NCI-H748 (cell line): ENCODE measurements around the gene HTR3D.
"Not testable (repeated sequence)": the region's sequence is repeated elsewhere in the genome, so short reads cannot be mapped to it uniquely, and the experiment has no call there.

ENCODE experiments used
- DNase-seq: peaks from one replicate; lab custom pipeline; 2025; ENCODE audit not compliant: unreplicated experiment; lab: John Stamatoyannopoulos, UW

The HTR3D gene

GRCh38 chr3:184015381-184016019, 16.0 kb upstream of the HTR3D start:
- peak; percentile 11 for DNase-seq

DNA sequence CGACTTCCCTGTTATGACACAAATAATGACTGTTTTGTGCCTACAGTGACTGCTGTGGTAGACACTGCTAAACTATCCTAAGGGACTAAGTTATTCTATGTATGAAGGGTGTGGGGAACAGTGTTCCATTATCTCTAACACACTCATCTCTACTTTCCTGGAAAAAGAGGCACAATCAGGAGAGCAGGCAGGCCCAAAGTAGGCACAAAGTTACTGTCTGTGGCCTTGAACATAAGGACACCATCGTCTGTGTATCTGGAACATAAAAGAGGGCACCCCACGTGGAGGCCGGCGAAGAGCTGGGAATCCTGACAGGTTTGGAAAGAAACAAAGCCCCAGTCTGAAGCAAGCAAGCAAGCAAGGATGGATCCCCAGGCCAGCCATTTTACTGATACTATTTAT, 15.4 kb upstream of the HTR3D start:
- no peak for DNase-seq

DNA sequence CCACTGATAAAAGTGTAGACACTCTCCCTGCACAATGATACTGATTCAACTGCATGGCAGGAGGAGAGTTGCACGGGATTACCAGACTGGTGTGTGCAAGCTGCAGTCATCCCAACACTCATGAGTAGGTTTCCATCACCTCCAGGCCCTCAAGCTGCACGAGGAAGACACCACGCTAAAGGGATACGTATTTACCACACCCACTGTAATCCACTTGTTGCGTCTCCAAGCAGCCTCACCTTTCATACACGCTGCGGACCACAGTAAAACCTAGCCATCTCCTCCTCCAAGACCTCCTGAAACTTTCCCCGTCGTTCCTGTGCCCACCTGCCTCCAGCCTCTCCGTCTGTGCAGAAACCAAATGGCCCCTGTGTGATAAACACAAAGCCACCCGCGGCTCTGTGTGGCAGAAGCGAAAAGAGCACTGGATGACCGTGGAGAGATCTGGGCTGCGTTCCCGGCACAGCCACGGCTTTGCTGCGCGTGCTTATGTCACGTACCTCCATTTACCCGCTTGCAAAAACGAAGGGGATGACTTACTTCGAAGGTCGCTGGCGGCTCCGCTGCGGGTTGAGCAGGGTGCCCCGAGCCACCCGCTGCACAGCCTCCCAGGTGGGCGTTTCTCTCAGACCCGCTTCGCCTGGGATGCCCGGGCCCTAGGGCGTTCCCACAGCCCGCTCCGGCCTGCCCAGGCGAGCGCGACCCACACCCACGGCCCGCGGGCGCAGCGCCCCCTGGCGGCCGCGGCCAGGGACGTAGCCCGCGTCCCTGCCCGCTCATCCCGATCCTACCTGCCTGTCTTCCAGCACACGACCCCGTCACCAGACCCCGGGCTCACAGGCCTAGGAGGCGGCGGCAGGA, 14.5 kb upstream of the HTR3D start:
- DNase-seq = peak; percentile 71

DNA sequence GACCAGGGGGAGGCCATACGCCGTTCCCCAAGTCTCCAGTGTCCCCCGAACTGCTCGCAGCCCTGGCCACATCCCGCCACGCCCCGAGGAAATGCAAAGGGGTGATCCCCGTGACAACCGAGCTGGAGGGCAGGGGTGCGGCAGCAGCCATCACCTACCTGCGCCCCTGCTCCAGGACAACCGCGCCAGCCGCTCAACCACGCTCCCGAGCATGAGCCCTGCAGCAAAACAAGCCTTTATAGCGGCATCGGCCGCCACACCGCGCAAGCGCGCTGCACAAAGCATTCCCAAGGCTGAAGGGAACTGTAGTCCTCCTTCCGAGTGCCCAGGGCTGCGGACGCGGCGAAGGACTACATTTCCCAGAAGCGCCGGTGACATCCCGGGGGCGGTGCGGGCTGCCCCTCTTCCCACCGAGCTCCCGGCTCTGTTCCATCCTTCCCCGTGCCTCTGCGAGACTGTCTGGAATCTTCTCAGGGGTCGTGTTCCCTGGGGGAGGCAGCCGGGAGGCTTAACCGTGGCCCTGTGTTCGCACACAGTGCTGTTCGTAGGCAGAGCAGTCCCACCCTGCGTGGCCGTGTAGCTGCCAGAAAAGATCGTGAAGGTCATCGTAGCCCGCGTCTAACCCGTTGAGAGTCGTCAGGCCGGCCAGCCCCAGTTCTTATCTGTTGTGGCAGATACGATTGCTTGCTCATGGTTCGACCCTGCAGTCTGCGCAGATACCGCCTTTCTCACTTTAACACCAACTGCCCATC, 13.7 kb upstream of the HTR3D start, which contains the start of gene ABCC5:
Gene ABCC5, minus strand, starts transcription at position 213 of the 752 bp plus-strand sequence. CDS start 3,492 bp downstream, outside the sequence.
- peak; percentile 93 for DNase-seq

GRCh38 chr3:184018424-184018973, 13.0 kb upstream of the HTR3D start:
- DNase-seq = no peak

DNA sequence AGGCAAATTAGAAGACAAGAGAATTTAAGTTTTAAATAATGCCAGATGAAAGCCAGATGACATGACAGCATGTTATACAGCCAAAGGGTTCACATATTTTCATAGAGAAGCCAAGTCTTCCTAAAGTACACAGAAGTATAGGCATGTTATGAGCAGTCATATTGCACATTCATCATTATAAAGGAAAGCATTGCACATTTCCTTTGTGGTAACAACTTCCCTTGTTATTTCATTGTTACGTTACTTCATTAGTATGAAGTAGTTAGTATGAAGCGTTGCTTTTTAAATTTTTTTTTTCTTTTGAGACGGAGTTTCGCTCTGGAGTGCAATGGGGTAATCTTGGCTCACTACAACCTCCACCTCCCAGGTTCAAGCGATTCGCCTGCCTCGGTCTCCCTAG, 9.2 kb upstream of the HTR3D start:
- no peak for DNase-seq

DNA sequence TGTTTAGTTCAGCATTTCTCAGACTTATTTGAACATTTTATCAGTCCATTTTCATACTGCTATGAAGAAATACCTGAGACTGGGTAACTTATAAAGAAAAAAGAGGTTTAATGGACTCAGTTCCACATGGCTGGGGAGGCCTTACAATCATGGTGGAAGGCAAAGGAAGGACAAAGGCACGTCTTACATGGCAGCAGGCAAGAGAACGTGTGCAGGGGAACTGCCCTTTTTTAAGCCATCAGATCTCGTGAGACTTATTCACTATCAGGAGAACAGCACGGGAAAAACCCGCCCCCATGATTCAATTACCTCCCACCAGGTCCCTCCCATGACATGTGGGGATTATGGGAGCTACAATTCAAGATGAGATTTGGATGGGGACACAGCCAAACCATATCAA, 6.3 kb upstream of the HTR3D start:
- not testable (repeated sequence) for DNase-seq

- DNase-seq = not testable (repeated sequence)
Measured at GRCh38 chr3:184028275-184028890, 3.2 kb upstream of the HTR3D start.

DNA sequence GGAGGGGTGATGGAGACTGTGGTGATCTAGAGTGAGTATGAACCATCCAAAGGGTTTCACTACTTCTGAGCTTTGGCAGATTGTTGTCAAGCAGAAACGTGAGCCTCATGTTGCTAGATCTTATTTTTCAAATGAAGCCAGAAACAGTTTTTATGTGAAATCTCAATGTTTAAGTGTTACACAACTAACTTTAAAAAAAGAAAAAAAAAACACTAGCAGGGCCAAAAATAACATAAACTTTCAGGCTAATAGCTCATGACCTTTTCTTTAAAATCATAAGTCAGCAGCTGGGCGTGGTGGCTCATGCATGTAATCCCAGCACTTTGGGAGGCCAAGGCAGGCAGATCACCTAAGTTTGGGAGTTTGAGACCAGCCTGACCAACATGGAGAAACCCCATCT, 2.1 kb upstream of the HTR3D start:
- no peak for DNase-seq

DNA sequence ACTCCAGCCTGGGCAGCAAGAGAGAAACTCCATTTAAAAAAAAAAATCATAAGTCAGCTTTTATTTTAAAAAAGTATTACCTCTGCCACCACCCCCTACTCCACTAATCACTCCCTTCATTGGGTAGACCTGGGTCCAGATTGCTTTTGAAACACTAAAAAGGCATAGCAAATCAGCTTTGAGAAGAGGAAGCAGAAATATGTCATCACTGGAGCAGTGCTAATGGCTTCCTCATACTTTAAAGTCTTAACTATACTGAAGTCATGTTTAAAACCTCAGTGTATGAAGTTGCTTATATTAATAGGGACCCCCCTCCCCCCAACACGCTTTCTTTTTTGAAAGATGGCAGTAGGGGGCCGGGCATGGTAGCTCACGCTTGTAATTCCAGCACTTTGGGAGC, 1.0 kb upstream of the HTR3D start:
- DNase-seq = no peak

DNA sequence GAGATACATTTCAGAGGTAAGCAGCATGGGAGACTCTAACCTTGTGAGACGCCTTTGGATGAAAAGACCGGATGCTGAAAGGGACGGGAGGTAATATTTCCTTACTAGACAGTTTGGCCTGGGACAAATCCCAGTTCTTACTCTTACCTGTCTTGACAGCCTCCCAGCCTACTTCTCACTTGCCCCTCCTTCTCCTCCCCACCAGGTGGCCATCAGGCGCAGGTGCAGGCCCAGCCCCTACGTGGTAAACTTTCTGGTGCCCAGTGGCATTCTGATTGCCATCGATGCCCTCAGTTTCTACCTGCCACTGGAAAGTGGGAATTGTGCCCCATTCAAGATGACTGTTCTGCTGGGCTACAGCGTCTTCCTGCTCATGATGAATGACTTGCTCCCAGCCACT, 6.3 kb downstream of the HTR3D start:
- no peak for DNase-seq

DNA sequence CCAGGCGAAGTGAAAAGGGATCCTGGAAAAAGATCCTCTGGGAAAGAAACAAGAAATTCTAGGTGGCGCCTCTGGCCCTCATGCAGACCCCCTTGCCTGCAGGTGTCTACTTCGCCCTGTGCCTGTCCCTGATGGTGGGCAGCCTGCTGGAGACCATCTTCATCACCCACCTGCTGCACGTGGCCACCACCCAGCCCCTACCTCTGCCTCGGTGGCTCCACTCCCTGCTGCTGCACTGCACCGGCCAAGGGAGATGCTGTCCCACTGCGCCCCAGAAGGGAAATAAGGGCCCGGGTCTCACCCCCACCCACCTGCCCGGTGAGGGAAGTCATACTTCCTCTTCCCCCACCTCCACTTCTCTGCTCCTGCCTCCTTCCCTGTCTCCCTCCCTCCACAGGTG, 6.8 kb downstream of the HTR3D start:
- DNase-seq = not testable (repeated sequence)

- no peak for DNase-seq
Measured at GRCh38 chr3:184039414-184039813, 7.9 kb downstream of the HTR3D start.

- peak; percentile 3 for DNase-seq
Measured at GRCh38 chr3:184040010-184040409, 8.5 kb downstream of the HTR3D start.

DNA sequence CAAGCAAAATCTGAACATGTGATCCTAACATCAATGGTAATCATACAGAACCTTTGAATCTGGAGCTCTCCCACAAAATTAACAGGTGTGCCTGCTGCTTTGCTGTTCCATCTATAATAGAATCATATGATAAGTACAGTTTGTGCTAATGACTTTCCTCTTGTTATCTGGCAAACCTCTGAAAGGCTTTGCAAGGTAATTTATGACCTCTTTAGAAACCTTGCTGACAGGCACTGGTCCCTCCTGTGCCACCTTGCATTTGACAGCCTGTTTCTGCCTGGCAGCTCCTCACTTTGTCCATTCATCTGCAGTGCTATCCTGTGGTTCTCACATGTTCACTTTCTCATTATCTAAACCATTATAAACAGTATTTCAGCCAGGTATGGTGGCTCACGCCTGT, 11.1 kb downstream of the HTR3D start:
- DNase-seq = peak; percentile 29

DNA sequence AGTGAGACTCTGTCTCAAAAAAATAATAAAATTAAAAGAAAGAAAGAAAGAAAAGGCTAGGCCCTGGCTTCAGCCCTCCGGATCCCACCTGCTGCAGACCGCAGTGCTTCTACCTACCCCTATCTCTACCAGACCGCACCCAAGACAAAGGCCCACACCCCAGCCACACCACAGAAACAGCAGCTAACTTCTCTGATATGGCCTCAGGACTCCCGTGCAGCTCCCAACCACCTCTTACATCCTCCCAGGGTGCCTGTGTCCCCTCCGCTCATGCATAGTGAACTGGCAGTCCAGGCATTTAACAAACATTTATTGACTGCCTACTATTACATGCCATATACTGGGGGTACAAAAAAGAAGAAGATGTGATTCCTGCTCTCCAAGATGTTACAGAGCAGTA, 14.5 kb downstream of the HTR3D start:
- no peak for DNase-seq

- peak; percentile 49 for DNase-seq
Measured at GRCh38 chr3:184050217-184050847, 18.8 kb downstream of the HTR3D start.

DNA sequence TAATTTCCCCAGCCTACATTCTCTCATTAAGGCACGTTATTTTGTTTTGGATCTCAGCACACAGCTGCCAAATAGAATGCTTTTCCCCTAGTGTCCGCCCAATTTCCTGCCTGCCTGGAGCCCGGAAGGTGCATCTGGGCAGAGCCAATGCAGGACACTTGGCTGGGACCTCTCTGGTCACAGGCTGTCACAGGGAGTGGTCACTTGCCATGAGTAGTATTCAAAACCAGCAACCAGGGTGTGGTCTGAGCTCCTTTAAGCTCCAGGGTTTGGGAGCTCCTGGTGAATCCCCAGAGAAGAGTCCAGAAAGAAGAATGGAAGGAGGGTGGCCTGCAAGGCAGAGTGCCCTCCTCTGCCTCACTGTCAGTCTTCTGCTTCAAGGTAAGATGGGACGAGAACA, 21.2 kb downstream of the HTR3D start, which contains the start of gene HTR3C:
Gene HTR3C, plus strand, starts transcription at position 281 of the 400 bp plus-strand sequence. Its CDS starts 34 bp downstream, at position 315.
- DNase-seq = no peak

- DNase-seq = no peak
Measured at GRCh38 chr3:184058029-184058428, 26.5 kb downstream of the HTR3D start.

- DNase-seq = no peak
Measured at GRCh38 chr3:184059424-184059823, 27.9 kb downstream of the HTR3D start.
